ENCODE results near the gene RUBCNL. TPM values are rescaled to one million over a fixed set of nuclear protein-coding genes. Genes with fewer than 3 reads are reported as not detected.

RUBCNL gene
- total RNA-seq, 1 experiment from 2014 or later: 0.37 TPM

- Histone ChIP-seq H3K9me3 (ENCODE audit: insufficient read depth, low read depth) (no peaks in the 10 kb centered on the region), H3K4me1 (replicated peaks; ENCODE audit: insufficient read depth) (no peaks in the 10 kb centered on the region), H4K20me1 (ENCODE audit: insufficient read depth) (no peaks in the 10 kb centered on the region), H3K79me2 (ENCODE audit: low read depth) (no peaks in the 10 kb centered on the region), H2AFZ (no peak overlapping the region), H3K27me3 (ENCODE audit: insufficient read depth, low read depth) (peaks cover 12% of the 10 kb centered on the region; the same call in 1 of the 2 replicates), H3K9me2 (ENCODE audit: insufficient read depth) (no peaks in the 10 kb centered on the region), H3K27ac (no peak overlapping the region), H3K36me3 (ENCODE audit: low read depth) (no peaks in the 10 kb centered on the region), H3K4me2 (no peak overlapping the region), H3K4me3 (no peak overlapping the region), H3F3A (ENCODE audit: insufficient read depth, low read depth) (no peaks in the 10 kb centered on the region)
- intact Hi-C loops (cut with micrococcal nuclease; ENCODE audit: unreplicated experiment): no loop called here
- POLR2A ChIA-PET (ENCODE audit: unreplicated experiment): no interaction called here
- BruUV-seq (replicated peaks): no TSS peak
- TF ChIP-seq EZH2 (IDR thresholded peaks at IDR 0.05; ENCODE audit: low read depth): no peak
- no peak for TF ChIP-seq CTCF (conservative IDR thresholded peaks at IDR 0.05)
- CTCF ChIA-PET: no interaction called here
- DNase-seq: no peak
These were observed 19.3 kb downstream of the RUBCNL start for GRCh38 chr13:46367617-46368327.

DNA sequence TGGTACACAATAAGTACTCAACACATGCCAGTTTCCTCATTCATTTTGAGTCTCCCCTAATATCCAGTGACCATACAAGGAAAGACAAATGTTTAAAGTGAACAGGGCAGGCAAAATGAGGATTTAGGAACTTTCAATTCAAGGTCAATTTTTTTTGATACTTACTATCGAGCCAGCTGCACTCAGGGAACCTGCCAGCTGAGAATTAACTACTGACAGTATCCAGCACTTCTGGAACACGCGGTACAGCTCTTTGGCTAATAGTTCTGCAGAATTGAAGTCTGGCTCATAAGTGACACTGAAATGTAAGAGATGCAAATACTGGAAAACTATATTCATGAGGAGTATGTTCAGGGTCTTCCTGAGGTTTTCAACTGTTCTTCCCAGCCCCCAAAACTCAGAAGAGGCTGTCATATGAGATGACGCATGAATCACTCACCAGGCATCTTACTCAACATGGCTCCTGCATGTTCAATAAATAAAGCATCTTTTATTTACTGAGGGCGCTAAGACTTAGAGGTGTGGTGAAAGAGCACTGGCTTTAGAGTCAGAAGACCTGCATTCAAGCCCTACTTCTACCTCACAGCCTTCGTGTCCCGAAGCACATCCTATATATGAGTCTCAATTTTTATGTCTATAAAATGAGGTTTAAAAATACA is 25.6 kb downstream of the RUBCNL start:
- no peak for DNase-seq
- Histone ChIP-seq H3K4me1 (replicated peaks; ENCODE audit: insufficient read depth) (no peaks in the 10 kb centered on the region), H3F3A (ENCODE audit: insufficient read depth, low read depth) (no peaks in the 10 kb centered on the region), H3K79me2 (ENCODE audit: low read depth) (no peaks in the 10 kb centered on the region), H3K4me2 (no peak overlapping the region), H3K9me2 (ENCODE audit: insufficient read depth) (no peaks in the 10 kb centered on the region), H3K36me3 (ENCODE audit: low read depth) (no peaks in the 10 kb centered on the region), H4K20me1 (ENCODE audit: insufficient read depth) (no peaks in the 10 kb centered on the region), H3K9me3 (ENCODE audit: insufficient read depth, low read depth) (no peaks in the 10 kb centered on the region), H3K4me3 (no peak overlapping the region), H3K27ac (no peak overlapping the region), H3K27me3 (ENCODE audit: insufficient read depth, low read depth) (no peaks in the 10 kb centered on the region), H2AFZ (no peak overlapping the region)
- intact Hi-C loops (cut with micrococcal nuclease; ENCODE audit: unreplicated experiment): no loop called here
- ChIA-PET CTCF (no interaction called here), POLR2A (ENCODE audit: unreplicated experiment) (no interaction called here)
- BruUV-seq (replicated peaks): no TSS peak
- no peak for TF ChIP-seq CTCF (conservative IDR thresholded peaks at IDR 0.05)
- TF ChIP-seq EZH2 (IDR thresholded peaks at IDR 0.05; ENCODE audit: low read depth): no peak

DNA sequence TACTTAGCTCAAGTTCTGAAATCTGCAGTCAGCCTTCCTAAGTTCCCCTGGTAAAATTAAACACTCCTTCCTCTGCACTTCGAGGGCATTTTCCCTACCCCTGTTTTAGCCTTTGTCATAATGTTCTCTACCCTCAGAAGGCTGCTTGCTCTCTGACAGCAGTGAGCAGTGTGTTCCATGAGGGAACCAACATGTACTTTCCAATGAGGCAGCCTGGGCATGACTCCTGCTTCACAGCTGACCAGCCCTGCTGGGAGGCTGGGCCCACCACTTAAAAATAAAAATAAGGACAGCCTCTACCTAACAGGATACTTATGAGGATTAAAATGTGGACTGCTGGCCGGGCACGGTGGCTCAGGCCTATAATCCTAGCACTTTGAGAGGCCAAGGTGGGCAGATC is 26.4 kb downstream of the RUBCNL start:
- H3K27me3 ChIP-seq (ENCODE audit: insufficient read depth, low read depth): no peaks in the 10 kb centered on the region
- no peak overlapping the region for H3K4me2 ChIP-seq
- no peaks in the 10 kb centered on the region for H3K36me3 ChIP-seq (ENCODE audit: low read depth)
- H2AFZ ChIP-seq: no peak overlapping the region
- intact Hi-C loops (cut with micrococcal nuclease; ENCODE audit: unreplicated experiment): no loop called here
- ChIA-PET CTCF (no interaction called here), POLR2A (ENCODE audit: unreplicated experiment) (no interaction called here)
- H3K4me1 ChIP-seq (replicated peaks; ENCODE audit: insufficient read depth): no peaks in the 10 kb centered on the region
- no peak overlapping the region for H3K27ac ChIP-seq
- H3K4me3 ChIP-seq: no peak overlapping the region
- no peaks in the 10 kb centered on the region for H3K79me2 ChIP-seq (ENCODE audit: low read depth)
- no peak for TF ChIP-seq CTCF (conservative IDR thresholded peaks at IDR 0.05)
- no peak for TF ChIP-seq EZH2 (IDR thresholded peaks at IDR 0.05; ENCODE audit: low read depth)
- no peaks in the 10 kb centered on the region for H3K9me3 ChIP-seq (ENCODE audit: insufficient read depth, low read depth)
- no peaks in the 10 kb centered on the region for H3F3A ChIP-seq (ENCODE audit: insufficient read depth, low read depth)
- DNase-seq: no peak
- H3K9me2 ChIP-seq (ENCODE audit: insufficient read depth): no peaks in the 10 kb centered on the region
- no TSS peak for BruUV-seq (replicated peaks)
- no peaks in the 10 kb centered on the region for H4K20me1 ChIP-seq (ENCODE audit: insufficient read depth)
